A549 (cell line): ENCODE measurements around the gene CUX1. TPM values are rescaled to one million over a fixed set of nuclear protein-coding genes. Genes with fewer than 3 reads are reported as not detected.
A peak's percentile ranks its signal among the peaks of the same experiment; 100 is the strongest.
"Not testable (repeated sequence)": the region's sequence is repeated elsewhere in the genome, so short reads cannot be mapped to it uniquely, and the experiment has no call there.

ENCODE experiments used
- ATAC-seq, 2 experiments: fragments of 200-7000 bp in 1 of 2; fragments of >200 bp in 1 of 2; cut with Nextera tagmentation in 1 of 2; cut with Tn5 transposase in 1 of 2; 3 replicates each; pipeline versions ENCODE4 v1.8.0 to v1.9.1; 2018 to 2020; ENCODE audit warnings: mild to moderate bottlenecking in 1 of 2, moderate library complexity in 1 of 2
- CTCF ChIA-PET: fragments of 300-600 bp; sonication (Branson Sonifier 250); formaldehyde crosslinking; extraction: SDS; loops from one replicate; lab custom pipeline; 2021; ENCODE audit warnings: antibody characterized with exemption, inconsistent platforms; lab: Yijun Ruan, JAX
- POLR2A ChIA-PET: fragments of 350-600 bp; formaldehyde crosslinking; extraction: SDS; loops from one replicate; lab custom pipeline; 2021; ENCODE audit warnings: antibody characterized with exemption, inconsistent platforms; lab: Yijun Ruan, JAX
- DNase-seq, 2 experiments: peaks; one replicate each; pipeline versions ENCODE4 v3.0.0 to v3.0.0-alpha.2; 2011 to 2016; ENCODE audit warnings: low read depth in 1 of 2, low spot score in 1 of 2
- FAIRE-seq: peaks from 2 replicates; lab custom pipeline; 2011; peaks lifted over from hg19 to GRCh38; lab: Jason Lieb, UNC
- H3K27ac ChIP-seq, 2 experiments: fragments of >200 bp; sonication (Bioruptor Twin); formaldehyde crosslinking; 3 replicates each; pipeline ENCODE4 v1.5.1; 2016 to 2017
- H3K4me1 ChIP-seq: fragments of >200 bp; sonication (Bioruptor Twin); formaldehyde crosslinking; 3 replicates; pipeline ENCODE4 v1.6.1; 2016
- H3K4me2 ChIP-seq: fragments of >200 bp; sonication (Bioruptor Twin); formaldehyde crosslinking; 3 replicates; pipeline ENCODE4 v1.6.1; 2016
- H3K4me3 ChIP-seq: fragments of >200 bp; sonication (Bioruptor Twin); formaldehyde crosslinking; 3 replicates; pipeline ENCODE4 v1.5.1; 2016
- H3K9me3 ChIP-seq: fragments of >200 bp; sonication (Bioruptor Twin); formaldehyde crosslinking; 3 replicates; pipeline ENCODE4 v1.6.1; 2016
- BHLHE40 ChIP-seq: IDR thresholded peaks from 2 replicates; pipeline ENCODE4 v1.6.1; 2012; ENCODE audit warnings: low read depth, low read length, inconsistent platforms
- CBX8 ChIP-seq: fragments of 200-600 bp; sonication (generic); IDR thresholded peaks from 2 replicates; pipeline ENCODE4 v1.6.1; 2016
- CEBPB ChIP-seq, 2 experiments: fragments of >200 bp in 1 of 2; sonication (Bioruptor Twin) in 1 of 2; formaldehyde crosslinking in 1 of 2; IDR thresholded peaks; 2 replicates each; pipeline ENCODE4 v1.6.1; 2012 to 2016
- EHF ChIP-seq: fragments of 250-450 bp; sonication (Bioruptor Pico); IDR thresholded peaks from 2 replicates; pipeline ENCODE4 v1.5.0; 2020; ENCODE audit warnings: mild to moderate bottlenecking
- EP300 ChIP-seq, 2 experiments: fragments of >200 bp; sonication (Bioruptor Twin); formaldehyde crosslinking; IDR thresholded peaks; 2 replicates in 1 of 2; 3 replicates in 1 of 2; pipeline ENCODE4 v1.6.1; 2016 to 2017
- GATA3 ChIP-seq: IDR thresholded peaks from 2 replicates; pipeline ENCODE4 v1.6.1; 2012; ENCODE audit warnings: borderline replicate concordance
- HDAC2 ChIP-seq: fragments of 200-600 bp; sonication (generic); IDR thresholded peaks from 2 replicates; pipeline ENCODE4 v1.6.1; 2016
- HEYL ChIP-seq: fragments of 250-450 bp; sonication (Bioruptor Pico); IDR thresholded peaks from 2 replicates; pipeline ENCODE4 v1.8.0; 2021; ENCODE audit warnings: mild to moderate bottlenecking, moderate library complexity
- HOXA7 ChIP-seq: fragments of 250-450 bp; sonication (Bioruptor Pico); IDR thresholded peaks from 2 replicates; pipeline ENCODE4 v1.5.0; 2020; ENCODE audit warnings: mild to moderate bottlenecking, moderate library complexity
- HOXB13 ChIP-seq: fragments of 250-450 bp; sonication (Bioruptor Pico); IDR thresholded peaks from 2 replicates; pipeline ENCODE4 v1.5.0; 2020; ENCODE audit warnings: low read depth, mild to moderate bottlenecking, moderate library complexity
- JUNB ChIP-seq: fragments of >200 bp; sonication (Bioruptor Twin); formaldehyde crosslinking; IDR thresholded peaks from 2 replicates; pipeline ENCODE4 v1.6.1; 2016
- MAFK ChIP-seq: fragments of 450-650 bp; IDR thresholded peaks from 2 replicates; pipeline ENCODE4 v1.6.1; 2014; ENCODE audit not compliant: partially characterized antibody
- MAZ ChIP-seq: fragments of 150-350 bp; IDR thresholded peaks from 2 replicates; pipeline ENCODE4 v1.6.1; 2014; ENCODE audit warnings: antibody characterized with exemption, low read depth, low read length, borderline replicate concordance
- MYC ChIP-seq: IDR thresholded peaks from 2 replicates; pipeline ENCODE4 v1.6.1; 2012; ENCODE audit warnings: mild to moderate bottlenecking, inconsistent platforms, low read length, improper control_type of control experiment, borderline replicate concordance
- NPAS2 ChIP-seq: fragments of 250-450 bp; sonication (Bioruptor Pico); IDR thresholded peaks from 2 replicates; pipeline ENCODE4 v1.8.0; 2022; ENCODE audit warnings: mild to moderate bottlenecking, moderate library complexity, borderline replicate concordance
- POLR2AphosphoS2 ChIP-seq: conservative IDR thresholded peaks from 2 replicates; pipeline ENCODE4 v1.6.1; 2012; ENCODE audit warnings: low read length, improper control_type of control experiment, inconsistent platforms
- RAD21 ChIP-seq, 2 experiments: fragments of >200 bp in 1 of 2; sonication (Bioruptor Twin) in 1 of 2; formaldehyde crosslinking in 1 of 2; IDR thresholded peaks in 1 of 2; conservative IDR thresholded peaks in 1 of 2; 2 replicates in 1 of 2; 3 replicates in 1 of 2; pipeline ENCODE4 v1.6.1; 2012 to 2018; ENCODE audit warnings: inconsistent platforms in 1 of 2
- RFX5 ChIP-seq: fragments of 450-650 bp; IDR thresholded peaks from 2 replicates; pipeline ENCODE4 v1.7.1; 2014; ENCODE audit warnings: antibody characterized with exemption, mild to moderate bottlenecking, moderate library complexity
- ZFP36 ChIP-seq: fragments of 450-650 bp; IDR thresholded peaks from 2 replicates; pipeline ENCODE4 v1.6.1; 2014; ENCODE audit warnings: borderline replicate concordance; ENCODE audit not compliant: partially characterized antibody
- WGBS: methylation state at CpG from one replicate; pipeline ENCODE4 v1.1.6; 2017; ENCODE audit errors: missing lambda C conversion rate; 5-methylcytosine and 5-hydroxymethylcytosine counted together
- polyA plus RNA-seq, 4 experiments: library from polyadenylated mRNA; depleted of rRNA in 3 of 4; stranded (reverse); fragments of >200 nt; fragmentation: RNase III in 1 of 4; extraction: RNeasy Plus Mini Kit Qiagen cat#74134 plus additional on column Dnase treatment in 1 of 4; gene quantifications; 2 replicates in 3 of 4; 3 replicates in 1 of 4; pipeline ENCODE4 v1.2.3, GENCODE V29; 2011 to 2017
- TF ChIP-seq, protein P1 (sequence below): fragments of 250-450 bp; sonication (Bioruptor Pico); IDR thresholded peaks from 2 replicates; pipeline ENCODE4 v1.5.0; 2020; ENCODE audit warnings: low read depth, mild to moderate bottlenecking, moderate library complexity
- TF ChIP-seq, protein P2 (sequence below): fragments of 150-350 bp; IDR thresholded peaks from 2 replicates; pipeline ENCODE4 v1.6.1; 2014; ENCODE audit warnings: low read depth, mild to moderate bottlenecking, low read length
- TF ChIP-seq, protein P3 (sequence below): fragments of 450-650 bp; IDR thresholded peaks from 2 replicates; pipeline ENCODE4 v1.6.1; 2014; ENCODE audit warnings: antibody characterized with exemption

CUX1 gene
- polyA plus RNA-seq, 2 of the 4 experiments (the other 2 are of a cell fraction), result 32.7 to 33.4 TPM

DNA sequence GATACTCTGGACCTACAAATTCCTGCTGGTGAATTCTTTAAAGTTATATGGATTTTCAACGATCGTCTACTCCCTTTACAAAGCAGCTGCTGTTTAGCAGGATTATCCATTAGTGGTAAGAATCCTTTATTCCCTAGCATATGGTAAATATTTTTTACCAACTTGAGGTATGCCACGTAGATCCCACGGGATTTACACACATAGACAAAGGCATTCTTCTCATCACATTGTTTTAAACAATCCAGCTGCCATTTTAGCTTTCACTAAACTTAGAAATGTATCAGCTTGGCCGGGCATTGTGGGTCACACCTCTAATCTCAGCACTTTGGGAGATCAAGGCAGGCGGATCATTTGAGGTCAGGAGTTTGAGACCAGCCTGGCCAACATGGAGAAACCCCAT lies 321.2 kb downstream of the CUX1 start:
- no peak overlapping the region for H3K4me2 ChIP-seq
- 95% methylated on average over 6 of the region's 6 CpGs for WGBS
- FAIRE-seq (no peak), ATAC-seq (no peak), DNase-seq (no peak)
- H3K9me3 ChIP-seq, result no peaks in the 10 kb centered on the region
- TF ChIP-seq RAD21 (conservative IDR thresholded peaks at IDR 0.05 in 1 of 2, IDR thresholded peaks at IDR 0.05 in 1 of 2) (no peak), POLR2AphosphoS2 (no peak), HOXB13 (CRISPR knock-in tag) (no peak), BHLHE40 (no peak), EHF (CRISPR knock-in tag) (no peak), CBX8 (no peak), MAZ (no peak), ZFP36 (no peak), MAFK (no peak), CEBPB (IDR thresholded peaks at IDR 0.05) (no peak), HEYL (CRISPR knock-in tag) (no peak), GATA3 (no peak), EP300 (IDR thresholded peaks at IDR 0.05) (no peak), MYC (no peak), HOXA7 (CRISPR knock-in tag) (no peak), RFX5 (no peak)
- TF ChIP-seq, protein P1, sequence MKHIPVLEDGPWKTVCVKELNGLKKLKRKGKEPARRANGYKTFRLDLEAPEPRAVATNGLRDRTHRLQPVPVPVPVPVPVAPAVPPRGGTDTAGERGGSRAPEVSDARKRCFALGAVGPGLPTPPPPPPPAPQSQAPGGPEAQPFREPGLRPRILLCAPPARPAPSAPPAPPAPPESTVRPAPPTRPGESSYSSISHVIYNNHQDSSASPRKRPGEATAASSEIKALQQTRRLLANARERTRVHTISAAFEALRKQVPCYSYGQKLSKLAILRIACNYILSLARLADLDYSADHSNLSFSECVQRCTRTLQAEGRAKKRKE (CRISPR knock-in tag), result no peak
- TF ChIP-seq, protein P2, sequence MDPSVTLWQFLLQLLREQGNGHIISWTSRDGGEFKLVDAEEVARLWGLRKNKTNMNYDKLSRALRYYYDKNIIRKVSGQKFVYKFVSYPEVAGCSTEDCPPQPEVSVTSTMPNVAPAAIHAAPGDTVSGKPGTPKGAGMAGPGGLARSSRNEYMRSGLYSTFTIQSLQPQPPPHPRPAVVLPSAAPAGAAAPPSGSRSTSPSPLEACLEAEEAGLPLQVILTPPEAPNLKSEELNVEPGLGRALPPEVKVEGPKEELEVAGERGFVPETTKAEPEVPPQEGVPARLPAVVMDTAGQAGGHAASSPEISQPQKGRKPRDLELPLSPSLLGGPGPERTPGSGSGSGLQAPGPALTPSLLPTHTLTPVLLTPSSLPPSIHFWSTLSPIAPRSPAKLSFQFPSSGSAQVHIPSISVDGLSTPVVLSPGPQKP, result no peak
- TF ChIP-seq, protein P3, sequence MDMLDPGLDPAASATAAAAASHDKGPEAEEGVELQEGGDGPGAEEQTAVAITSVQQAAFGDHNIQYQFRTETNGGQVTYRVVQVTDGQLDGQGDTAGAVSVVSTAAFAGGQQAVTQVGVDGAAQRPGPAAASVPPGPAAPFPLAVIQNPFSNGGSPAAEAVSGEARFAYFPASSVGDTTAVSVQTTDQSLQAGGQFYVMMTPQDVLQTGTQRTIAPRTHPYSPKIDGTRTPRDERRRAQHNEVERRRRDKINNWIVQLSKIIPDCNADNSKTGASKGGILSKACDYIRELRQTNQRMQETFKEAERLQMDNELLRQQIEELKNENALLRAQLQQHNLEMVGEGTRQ, result no peak
- CTCF ChIA-PET, result interaction anchor here (0.6 to 1.0 kb wide), 3 partner anchors 9 to 61 kb away, joined by 3 read pairs; no protein-coding TSS in a partner anchor
- POLR2A ChIA-PET, result no interaction called here
- peak overlapping the region in 1 of 2 experiments; percentile 82; a peak in 3 of 6 replicates for H3K27ac ChIP-seq
- H3K4me3 ChIP-seq, result no peak overlapping the region
- H3K4me1 ChIP-seq, result peaks cover 35% of the 10 kb centered on the region

DNA sequence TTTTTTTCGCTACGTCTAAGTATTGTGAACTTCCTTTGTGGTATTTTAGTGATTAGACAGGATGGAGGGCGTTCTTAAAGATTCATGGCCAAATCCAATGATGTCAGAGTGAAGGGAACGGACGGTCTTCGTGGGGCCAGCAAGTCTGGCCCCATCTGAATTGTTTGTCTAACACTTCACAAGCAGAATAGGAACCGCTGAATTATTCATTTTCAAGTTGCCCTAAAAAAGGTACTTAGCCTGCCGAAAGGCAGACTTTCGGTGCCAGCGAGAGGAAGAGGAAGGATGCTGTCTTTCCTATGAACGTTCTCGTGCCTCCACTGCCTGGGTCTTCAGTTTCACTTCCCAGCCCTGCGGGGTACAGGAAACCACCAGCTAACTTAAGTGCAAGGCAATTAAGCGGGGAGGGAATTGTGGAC lies 323.5 kb downstream of the CUX1 start:
- 94% methylated on average over 14 of the region's 14 CpGs for WGBS
- TF ChIP-seq NPAS2 (CRISPR knock-in tag) (no peak), JUNB (no peak), HDAC2 (no peak)
- TF ChIP-seq, all 56 proteins: peak for 0
- no peak overlapping the region for H3K4me3 ChIP-seq
- ATAC-seq, result no peak
- no peak overlapping the region for H3K4me2 ChIP-seq
- H3K9me3 ChIP-seq, result no peaks in the 10 kb centered on the region
- H3K27ac ChIP-seq, result peak overlapping the region in 1 of 2 experiments; percentile 33; a peak in 2 of 6 replicates
- no peak for FAIRE-seq
- H3K4me1 ChIP-seq, result peaks cover 15% of the 10 kb centered on the region; the same call in 2 of the 3 replicates
- ChIA-PET POLR2A (interaction anchor here (1.3 kb wide), 1 partner anchor 12 kb away, joined by 3 read pairs; no protein-coding TSS in a partner anchor), CTCF (interaction anchor here (0.9 kb wide), 1 partner anchor 13 kb away, joined by 3 read pairs; no protein-coding TSS in a partner anchor)
- DNase-seq, result no peak

DNA sequence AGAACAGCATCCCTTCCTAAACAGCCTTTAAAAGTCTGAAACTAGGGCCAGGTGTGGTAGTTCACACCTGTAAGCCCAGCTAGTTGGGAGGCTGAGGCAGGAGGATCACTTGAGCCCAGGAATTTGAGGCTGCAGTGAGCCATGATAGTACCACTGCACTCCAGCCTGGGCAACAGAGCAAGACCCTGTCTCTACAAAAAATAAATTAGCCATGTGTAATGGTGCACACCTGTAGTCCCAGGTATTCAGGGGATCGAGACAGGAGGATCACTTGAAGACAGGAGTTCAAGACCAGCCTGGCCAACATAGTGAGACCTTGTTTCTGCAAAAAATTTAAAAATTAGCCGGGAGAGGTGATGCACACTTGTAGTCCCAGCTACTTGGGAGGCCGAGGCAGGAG lies 325.0 kb downstream of the CUX1 start:
- peak overlapping the region in 1 of 2 experiments; percentile 27; a peak in 1 of 6 replicates for H3K27ac ChIP-seq
- FAIRE-seq, H3K9me3 ChIP-seq, ATAC-seq, H3K4me1 ChIP-seq, H3K4me2 ChIP-seq, POLR2A ChIA-PET, CTCF ChIA-PET, H3K4me3 ChIP-seq, DNase-seq: not testable (repeated sequence)
- WGBS, result 88% methylated on average over 3 of the region's 3 CpGs
